ENCODE results near the gene MAD1L1. TPM values are rescaled to one million over a fixed set of nuclear protein-coding genes. Genes with fewer than 3 reads are reported as not detected.

Gene MAD1L1
- total RNA-seq, 1 experiment from 2014 or later: 38.5 TPM

GRCh38 chr7:2181077-2181854, 51.5 kb downstream of the MAD1L1 start (continued):
- TF ChIP-seq POLR2AphosphoS5 (IDR thresholded peaks at IDR 0.05; ENCODE audit: low read depth, low read length) (no peak), SRF (IDR thresholded peaks at IDR 0.05; ENCODE audit: low read depth) (no peak), REST (IDR thresholded peaks at IDR 0.05; ENCODE audit: low read depth) (no peak), POLR2A (IDR thresholded peaks at IDR 0.05; ENCODE audit: borderline replicate concordance, extremely low read depth, insufficient read depth, insufficient read length) (no peak)

GRCh38 chr7:2180081-2180480, 52.7 kb downstream of the MAD1L1 start:
- Histone ChIP-seq H4K20me1 (ENCODE audit: insufficient read depth) (no peaks in the 10 kb centered on the region), H3K4me2 (ENCODE audit: low read length) (no peak overlapping the region), H2AFZ (ENCODE audit: low read depth, low read length, poor library complexity, severe bottlenecking) (no peak overlapping the region), H3K27ac (ENCODE audit: low read depth, low read length) (no peak overlapping the region), H3K4me3 (replicated peaks in 1 of 2; ENCODE audit: low read depth in 1 of 2, low read length in 2 of 2) (no peak overlapping the region), H3K4me1 (ENCODE audit: control insufficient read depth in 1 of 2, insufficient read depth in 2 of 2, low read length in 2 of 2) (peaks cover 11 to 15% of the 10 kb centered on the region in 2 experiments), H3K9me3 (ENCODE audit: control insufficient read depth in 1 of 2, insufficient read depth in 1 of 2, low read depth in 1 of 2, low read length in 2 of 2) (no peaks in the 10 kb centered on the region), H3K9me2 (ENCODE audit: insufficient read depth) (no peaks in the 10 kb centered on the region), H3K79me2 (ENCODE audit: insufficient read depth, low read length) (no peaks in the 10 kb centered on the region), H3K36me3 (ENCODE audit: control insufficient read depth in 1 of 2, insufficient read depth in 2 of 2, low read length in 2 of 2) (peaks cover 0 to 9% of the 10 kb centered on the region in 2 experiments; a peak in 1 of 4 replicates), H3K27me3 (ENCODE audit: insufficient read depth, low read length) (no peaks in the 10 kb centered on the region), H3K9ac (ENCODE audit: low read length) (no peak overlapping the region)
- intact Hi-C loops (cut with micrococcal nuclease): no loop called here
- POLR2A ChIA-PET: no interaction called here
- no TSS peak for BruUV-seq (replicated peaks)
- DNase-seq (ENCODE audit: low read depth, low spot score) (no peak), ATAC-seq (no peak)
- CTCF ChIA-PET: no interaction called here
- no peak for TF ChIP-seq RAD21 (IDR thresholded peaks at IDR 0.05; ENCODE audit: low read depth)
- no peak for TF ChIP-seq CEBPB (IDR thresholded peaks at IDR 0.05; ENCODE audit: low read depth)
- no peak for TF ChIP-seq SP1 (IDR thresholded peaks at IDR 0.05; ENCODE audit: low read depth)
- no peak for TF ChIP-seq EGR1 (IDR thresholded peaks at IDR 0.05; ENCODE audit: low read depth)
- no peak for TF ChIP-seq MAX (IDR thresholded peaks at IDR 0.05)
- TF ChIP-seq SIN3A (IDR thresholded peaks at IDR 0.05; ENCODE audit: low read depth): no peak
- TF ChIP-seq ZNF274 (IDR thresholded peaks at IDR 0.05; ENCODE audit: low read depth, low read length): no peak
- TF ChIP-seq CTCF (IDR thresholded peaks at IDR 0.05 in 2 of 3, conservative IDR thresholded peaks at IDR 0.05 in 1 of 3; ENCODE audit: borderline replicate concordance in 1 of 3, insufficient read depth in 1 of 3, low read depth in 2 of 3, low read length in 2 of 3): no peak
- TF ChIP-seq FOSL1 (IDR thresholded peaks at IDR 0.05; ENCODE audit: low read depth): no peak
- RAD21 ChIA-PET (ENCODE audit: low non-redundant PET in 1 of 2, low total read pairs in 2 of 2, uncharacterized antibody in 2 of 2, unreplicated experiment in 2 of 2): no interaction called here
